Measurements from ENCODE around the gene STK26.
"Not testable (repeated sequence)": the region's sequence is repeated elsewhere in the genome, so short reads cannot be mapped to it uniquely, and the experiment has no call there.

Gene STK26

DNA sequence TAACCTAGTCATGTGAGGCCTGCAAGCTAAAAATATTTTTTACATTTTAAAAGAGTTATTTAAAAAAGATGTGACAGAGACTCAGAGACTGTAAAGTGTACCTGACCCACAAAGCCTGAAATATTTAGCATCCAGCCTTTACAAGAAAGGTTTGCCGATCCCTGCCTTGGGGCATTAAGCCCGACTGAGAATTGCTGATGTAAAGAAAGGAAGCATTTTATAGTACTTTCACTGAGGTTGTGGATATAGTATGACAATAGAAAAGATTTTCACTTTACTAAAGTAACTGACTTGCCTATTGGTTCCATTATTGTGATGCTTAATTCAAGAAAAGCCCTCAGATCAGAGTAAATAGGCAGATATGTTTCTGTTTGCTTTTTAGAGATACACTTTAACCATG lies 17.0 kb downstream of the STK26 start:
- no peak for DNase-seq

- no peak for DNase-seq
Measured at GRCh38 chrX:132041015-132041414, 17.9 kb downstream of the STK26 start.

GRCh38 chrX:132043977-132044376 lies 20.9 kb downstream of the STK26 start:
- DNase-seq = no peak

- DNase-seq = no peak
Measured at GRCh38 chrX:132044953-132045352, 21.9 kb downstream of the STK26 start.

- DNase-seq = no peak
Measured at GRCh38 chrX:132045456-132045855, 22.4 kb downstream of the STK26 start.

- DNase-seq = no peak
Measured at GRCh38 chrX:132046533-132046932, 23.4 kb downstream of the STK26 start.

- not testable (repeated sequence) for DNase-seq
Measured at GRCh38 chrX:132051778-132052177, 28.7 kb downstream of the STK26 start.

DNA sequence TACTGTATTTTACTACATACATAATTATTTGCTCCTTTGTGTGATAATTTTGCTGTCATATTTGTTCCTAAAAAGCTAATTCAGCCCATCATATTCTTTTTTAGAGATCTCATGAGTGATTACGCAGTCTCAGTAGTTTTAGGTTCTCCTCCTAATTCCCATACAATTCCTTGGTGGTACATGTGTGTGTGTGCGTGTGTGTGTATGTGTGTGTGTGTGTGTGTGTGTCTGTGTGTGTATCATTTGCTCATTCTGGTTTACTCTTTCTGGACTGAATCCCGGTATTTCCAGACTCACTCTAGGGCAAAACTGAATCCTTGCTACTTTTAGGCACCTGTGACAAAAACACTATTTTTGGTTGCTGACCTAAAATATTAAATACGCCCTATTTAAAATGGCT lies 34.9 kb downstream of the STK26 start:
- DNase-seq = no peak

GRCh38 chrX:132058975-132059374 lies 35.9 kb downstream of the STK26 start:
- no peak for DNase-seq

- DNase-seq = no peak
Measured at GRCh38 chrX:132059973-132060540, 37.0 kb downstream of the STK26 start.

GRCh38 chrX:132063334-132063733 lies 40.2 kb downstream of the STK26 start:
- no peak for DNase-seq

DNA sequence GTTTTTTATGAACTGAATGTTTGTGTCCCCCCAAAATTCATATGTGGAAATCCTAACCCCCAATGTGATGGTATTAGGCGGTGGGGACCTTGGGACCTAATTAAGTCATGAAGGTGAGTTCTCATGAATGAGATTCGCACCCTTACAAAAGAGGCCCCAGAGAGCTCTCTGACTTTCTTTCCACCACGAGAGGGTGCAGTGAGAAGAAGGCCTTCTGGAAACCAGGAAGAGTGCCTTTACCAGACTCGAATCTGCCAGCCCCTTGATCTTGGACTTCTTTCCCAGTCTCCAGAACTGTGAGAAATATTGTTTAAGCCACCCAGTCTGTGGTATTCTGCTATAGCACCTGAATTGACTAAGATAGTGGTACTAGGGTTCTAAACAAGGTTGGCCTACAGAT lies 40.8 kb downstream of the STK26 start:
- no peak for DNase-seq

DNA sequence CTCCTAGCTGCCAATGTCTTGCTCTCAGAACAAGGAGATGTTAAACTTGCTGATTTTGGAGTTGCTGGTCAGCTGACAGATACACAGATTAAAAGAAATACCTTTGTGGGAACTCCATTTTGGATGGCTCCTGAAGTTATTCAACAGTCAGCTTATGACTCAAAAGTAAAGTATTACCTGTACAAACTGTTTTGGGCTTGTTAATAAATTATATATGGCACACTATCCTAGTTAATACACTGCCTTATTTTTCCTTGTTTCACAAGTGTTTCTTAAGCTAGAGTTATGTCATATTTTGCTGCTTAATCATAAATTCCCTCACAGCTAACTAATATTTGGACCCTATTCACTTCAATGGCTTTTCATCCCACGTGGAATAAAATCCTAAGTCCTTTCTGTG lies 45.3 kb downstream of the STK26 start:
- no peak for DNase-seq

- no peak for DNase-seq
Measured at GRCh38 chrX:132071254-132071653, 48.2 kb downstream of the STK26 start.

DNA sequence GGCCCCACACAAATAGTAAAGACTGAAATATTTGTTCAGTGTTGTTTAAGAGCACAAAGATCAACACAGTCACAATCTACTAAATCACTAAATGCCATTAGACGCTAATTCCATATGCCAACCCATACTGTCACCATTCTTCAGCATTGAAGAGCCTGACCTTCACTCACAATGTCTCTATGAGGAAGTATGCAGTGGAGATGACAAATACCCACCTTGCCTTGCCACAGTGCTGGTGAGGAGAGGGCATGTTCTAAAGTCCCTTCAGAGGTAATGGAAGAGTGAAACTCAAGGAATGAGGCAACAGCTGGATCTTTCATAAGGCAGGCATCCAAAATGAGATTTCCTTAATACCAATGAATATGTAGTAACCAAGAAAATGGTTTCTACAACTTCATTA lies 54.3 kb downstream of the STK26 start:
- DNase-seq = no peak

- no peak for DNase-seq
Measured at GRCh38 chrX:132077912-132078311, 54.8 kb downstream of the STK26 start.

DNA sequence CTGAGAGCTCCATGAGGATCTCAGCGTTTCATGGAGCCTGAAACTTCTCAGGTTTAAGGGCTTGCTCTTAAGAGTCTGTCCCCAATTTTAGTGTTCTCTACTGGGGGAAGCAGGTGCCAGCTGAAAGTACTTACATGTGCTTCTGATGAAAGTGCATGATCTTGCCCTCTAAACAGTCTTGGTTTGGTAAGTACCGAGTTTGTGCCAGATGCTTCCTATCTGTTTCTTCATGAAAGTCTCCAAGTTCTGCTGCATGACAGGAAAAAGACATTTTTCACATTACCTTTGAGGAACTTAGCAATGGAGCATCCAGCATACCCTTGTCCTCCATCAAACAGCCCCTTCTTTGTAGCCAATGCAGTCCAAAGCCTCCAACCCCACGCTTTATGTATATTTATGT lies 62.7 kb downstream of the STK26 start:
- DNase-seq = no peak

GRCh38 chrX:132086672-132087071 lies 63.6 kb downstream of the STK26 start:
- DNase-seq = no peak

- DNase-seq = no peak
Measured at GRCh38 chrX:132088864-132089263, 65.8 kb downstream of the STK26 start.

GRCh38 chrX:132090403-132091159 lies 67.5 kb downstream of the STK26 start:
- no peak for DNase-seq

DNA sequence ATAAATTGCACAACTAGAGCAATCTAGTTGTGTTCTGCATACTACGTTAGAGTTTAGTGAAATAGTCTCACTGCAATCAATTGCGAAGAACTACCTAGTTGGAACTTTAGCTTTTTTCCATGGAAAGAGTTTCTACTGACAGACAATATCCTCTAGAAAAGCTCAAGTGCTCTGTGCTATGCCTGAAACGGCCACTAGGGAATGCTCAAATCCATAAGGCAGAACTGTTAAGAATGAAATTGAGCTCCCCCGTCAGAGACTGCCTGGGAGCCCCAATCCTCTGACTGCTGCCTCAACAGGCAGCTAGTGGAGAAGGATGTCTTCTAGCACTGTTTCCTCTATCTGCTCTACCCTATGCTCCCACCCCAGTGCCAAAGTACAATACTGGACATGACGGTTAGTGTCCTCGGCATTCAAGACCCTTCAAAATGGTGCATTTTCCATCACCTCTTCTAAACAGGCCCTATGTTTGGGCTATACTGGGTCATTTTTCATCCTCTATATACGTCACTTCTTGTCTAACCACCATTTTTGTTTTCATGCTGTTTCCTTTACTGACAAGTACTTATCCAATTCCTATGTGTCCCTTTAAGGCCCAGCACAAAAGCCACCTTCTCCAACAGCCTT lies 69.5 kb downstream of the STK26 start:
- no peak for DNase-seq

- no peak for DNase-seq
Measured at GRCh38 chrX:132093239-132093860, 70.2 kb downstream of the STK26 start.

- no peak for DNase-seq
Measured at GRCh38 chrX:132094164-132094563, 71.1 kb downstream of the STK26 start.

GRCh38 chrX:132098704-132099103 lies 75.6 kb downstream of the STK26 start:
- DNase-seq = not testable (repeated sequence)
